ENCODE results near the gene TADA3.

TADA3 gene

GRCh38 chr3:9757427-9757826, 34.8 kb downstream of the TADA3 start:
- no peak for DNase-seq

DNA sequence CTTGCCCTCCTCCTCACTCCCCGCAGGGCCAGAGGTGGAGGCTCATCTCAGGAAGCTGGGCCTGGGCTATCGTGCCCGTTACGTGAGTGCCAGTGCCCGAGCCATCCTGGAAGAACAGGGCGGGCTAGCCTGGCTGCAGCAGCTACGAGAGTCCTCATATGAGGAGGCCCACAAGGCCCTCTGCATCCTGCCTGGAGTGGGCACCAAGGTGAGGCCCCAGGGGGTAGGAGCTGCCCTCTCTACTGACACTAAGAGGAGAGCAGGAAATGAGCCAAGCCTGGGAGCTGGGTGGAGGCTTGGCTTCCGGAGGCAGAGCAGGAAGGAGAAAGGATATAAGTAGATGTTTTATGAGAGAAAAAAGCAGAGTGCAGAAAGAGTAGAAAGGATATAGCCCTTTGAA, 37.6 kb downstream of the TADA3 start:
- no peak for DNase-seq

DNA sequence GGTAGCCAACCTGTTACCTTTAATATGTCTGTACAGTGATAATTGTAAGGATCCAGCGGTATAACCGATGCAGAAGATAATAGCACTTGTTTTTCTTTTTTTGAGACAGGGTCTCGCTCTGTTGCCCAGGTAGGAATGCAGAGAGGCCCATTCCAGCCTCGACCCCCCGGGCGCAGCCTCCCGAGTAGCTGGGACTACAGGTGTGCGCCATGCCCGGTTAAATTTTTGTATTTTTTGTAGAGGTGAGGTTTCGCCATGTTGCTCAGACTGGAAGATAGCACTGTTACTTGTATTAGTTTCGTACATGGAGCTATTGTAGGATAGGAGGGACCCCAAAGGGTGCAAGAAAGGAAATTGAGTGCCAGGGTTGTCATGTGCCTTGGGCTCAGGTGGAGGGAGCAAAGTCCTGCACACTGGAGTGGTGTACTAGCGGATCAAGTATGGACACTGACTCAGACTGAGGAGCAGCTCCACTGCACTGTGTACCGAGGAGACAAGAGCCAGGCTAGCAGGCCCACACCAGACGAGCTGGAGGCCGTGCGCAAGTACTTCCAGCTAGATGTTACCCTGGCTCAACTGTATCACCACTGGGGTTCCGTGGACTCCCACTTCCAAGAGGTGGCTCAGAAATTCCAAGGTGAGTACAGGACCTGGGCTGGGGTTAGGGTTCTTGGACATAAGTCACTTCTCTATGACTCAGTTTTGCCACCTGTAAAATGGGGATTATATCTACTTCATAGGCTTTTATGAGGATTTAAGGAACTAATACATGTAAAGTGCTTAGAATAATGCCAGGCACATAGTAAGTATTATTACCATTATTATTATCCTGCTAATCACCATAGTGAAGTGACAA, 41.5 kb downstream of the TADA3 start:
- DNase-seq: no peak

DNA sequence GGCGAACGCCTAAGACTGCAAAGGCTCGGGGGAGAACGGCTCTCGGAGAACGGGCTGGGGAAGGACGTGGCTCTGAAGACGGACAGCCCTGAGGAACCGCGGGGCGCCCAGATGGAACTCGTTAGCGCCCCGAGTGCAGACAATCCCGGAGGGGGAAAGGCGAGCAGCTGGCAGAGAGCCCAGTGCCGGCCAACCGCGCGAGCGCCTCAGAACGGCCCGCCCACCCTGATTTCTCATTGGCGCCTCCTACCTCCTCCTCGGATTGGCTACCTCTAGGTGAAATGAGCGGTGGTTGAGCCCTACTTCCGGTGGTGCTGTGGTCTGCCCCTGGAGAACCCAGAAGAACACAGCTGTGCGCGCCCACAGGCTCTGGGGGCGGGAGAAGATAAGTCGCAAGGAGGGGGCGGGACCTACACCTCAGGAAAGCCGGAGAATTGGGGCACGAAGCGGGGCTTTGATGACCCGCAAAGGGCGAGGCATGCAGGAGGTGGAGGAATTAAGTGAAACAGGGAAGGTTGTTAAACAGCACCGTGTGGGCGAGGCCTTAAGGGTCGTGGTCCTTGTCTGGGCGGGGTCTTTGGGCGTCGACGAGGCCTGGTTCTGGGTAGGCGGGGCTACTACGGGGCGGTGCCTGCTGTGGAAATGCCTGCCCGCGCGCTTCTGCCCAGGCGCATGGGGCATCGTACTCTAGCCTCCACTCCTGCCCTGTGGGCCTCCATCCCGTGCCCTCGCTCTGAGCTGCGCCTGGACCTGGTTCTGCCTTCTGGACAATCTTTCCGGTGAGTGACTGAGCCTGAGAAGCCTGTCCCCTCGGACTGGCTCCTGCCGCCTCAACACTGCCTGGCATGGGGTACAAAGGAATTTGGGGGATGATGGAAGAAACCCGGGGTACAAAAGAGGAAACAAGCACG, 42.4 kb downstream of the TADA3 start, which contains the start of gene OGG1:
TSS of gene OGG1 (plus strand) at position 308 of the 911 bp plus-strand sequence. CDS start at position 643, 335 bp downstream.
- peak; percentile 80 for DNase-seq

- no peak for DNase-seq
Observed at GRCh38 chr3:9749296-9749644, 43.0 kb downstream of the TADA3 start.

- no peak for DNase-seq
Observed at GRCh38 chr3:9748031-9748430, 44.2 kb downstream of the TADA3 start.

- no peak for DNase-seq
Observed at GRCh38 chr3:9747267-9747666, 45.0 kb downstream of the TADA3 start.

GRCh38 chr3:9746330-9746729, 45.9 kb downstream of the TADA3 start:
- no peak for DNase-seq

GRCh38 chr3:9745521-9745920, 46.8 kb downstream of the TADA3 start:
- DNase-seq: no peak

- DNase-seq: no peak
Observed at GRCh38 chr3:9744162-9744561, 48.1 kb downstream of the TADA3 start.

GRCh38 chr3:9743548-9743947, 48.7 kb downstream of the TADA3 start:
- no peak for DNase-seq

DNA sequence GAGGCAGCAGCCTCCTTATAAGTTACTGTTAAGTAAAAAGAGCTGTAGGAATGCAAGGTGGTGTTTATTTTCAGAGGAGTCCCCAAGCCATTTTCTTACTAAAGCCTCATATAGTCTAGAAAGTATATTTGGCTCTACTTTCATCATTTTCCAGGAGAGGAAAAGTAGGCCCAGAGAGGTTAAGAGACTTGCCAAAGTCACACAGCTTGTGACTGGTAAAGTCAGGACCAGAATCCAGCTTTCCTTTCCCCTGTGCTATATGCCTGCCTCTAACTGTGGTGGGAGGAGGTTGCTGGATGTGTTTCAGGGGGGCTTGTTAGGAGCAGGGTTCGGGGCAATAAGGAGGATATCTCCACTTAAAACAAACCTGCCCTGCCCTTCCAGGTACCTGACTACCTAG, 49.7 kb downstream of the TADA3 start:
- no peak for DNase-seq

- no peak for DNase-seq
Observed at GRCh38 chr3:9739181-9739580, 53.1 kb downstream of the TADA3 start.

- DNase-seq: no peak
Observed at GRCh38 chr3:9736831-9737230, 55.4 kb downstream of the TADA3 start.

DNA sequence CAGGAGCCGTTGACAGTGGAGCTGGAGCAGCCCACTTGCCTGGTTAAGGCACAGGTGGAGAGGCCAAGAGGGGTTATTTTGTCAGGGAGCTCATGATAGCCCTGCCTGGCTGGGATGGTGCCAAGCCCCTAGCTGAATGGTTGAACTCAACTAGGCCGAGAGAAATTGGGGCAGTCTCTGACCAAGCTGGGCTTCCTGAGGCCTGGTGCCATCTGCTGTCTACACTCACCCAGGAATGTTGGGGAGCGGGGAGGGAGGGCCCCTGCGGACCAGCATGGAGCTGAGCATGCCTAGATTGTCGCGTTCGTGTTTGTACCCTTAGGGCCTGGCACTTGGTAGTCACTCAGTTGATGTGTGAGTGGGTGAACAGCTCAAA, 59.5 kb downstream of the TADA3 start:
- no peak for DNase-seq

DNA sequence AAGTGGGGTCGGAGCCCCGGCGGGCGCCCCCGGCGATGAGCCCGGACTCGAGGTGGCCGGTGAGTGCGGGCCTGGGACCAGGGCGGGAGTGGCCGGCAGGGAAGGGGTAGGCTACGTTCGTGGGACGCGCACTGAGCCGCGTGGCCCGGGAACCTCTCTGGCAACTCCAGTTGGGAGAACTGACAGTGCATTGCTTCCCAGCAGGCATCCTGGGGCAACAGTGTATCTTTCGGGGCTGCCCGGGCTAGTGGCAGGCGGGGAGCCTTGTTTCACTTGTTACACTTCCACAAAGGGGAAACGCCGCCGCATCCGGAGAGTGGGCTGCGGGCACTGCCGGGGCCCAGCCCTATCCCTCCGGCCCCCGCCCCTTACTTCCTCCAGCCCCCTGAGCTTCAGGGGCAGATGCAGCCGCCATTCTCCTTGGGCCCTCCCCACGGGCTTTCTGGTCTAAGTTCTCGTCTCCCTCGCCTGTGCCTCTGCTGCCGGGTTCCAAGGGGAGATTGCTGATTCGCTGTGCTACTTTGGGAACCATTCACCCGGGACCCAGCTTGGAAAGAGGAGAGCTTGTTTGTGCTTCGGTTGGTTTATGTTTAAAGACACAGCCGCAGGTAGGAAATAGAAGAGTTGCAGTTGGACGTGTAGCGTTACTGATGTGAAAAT, 60.1 kb downstream of the TADA3 start:
- no peak for DNase-seq

DNA sequence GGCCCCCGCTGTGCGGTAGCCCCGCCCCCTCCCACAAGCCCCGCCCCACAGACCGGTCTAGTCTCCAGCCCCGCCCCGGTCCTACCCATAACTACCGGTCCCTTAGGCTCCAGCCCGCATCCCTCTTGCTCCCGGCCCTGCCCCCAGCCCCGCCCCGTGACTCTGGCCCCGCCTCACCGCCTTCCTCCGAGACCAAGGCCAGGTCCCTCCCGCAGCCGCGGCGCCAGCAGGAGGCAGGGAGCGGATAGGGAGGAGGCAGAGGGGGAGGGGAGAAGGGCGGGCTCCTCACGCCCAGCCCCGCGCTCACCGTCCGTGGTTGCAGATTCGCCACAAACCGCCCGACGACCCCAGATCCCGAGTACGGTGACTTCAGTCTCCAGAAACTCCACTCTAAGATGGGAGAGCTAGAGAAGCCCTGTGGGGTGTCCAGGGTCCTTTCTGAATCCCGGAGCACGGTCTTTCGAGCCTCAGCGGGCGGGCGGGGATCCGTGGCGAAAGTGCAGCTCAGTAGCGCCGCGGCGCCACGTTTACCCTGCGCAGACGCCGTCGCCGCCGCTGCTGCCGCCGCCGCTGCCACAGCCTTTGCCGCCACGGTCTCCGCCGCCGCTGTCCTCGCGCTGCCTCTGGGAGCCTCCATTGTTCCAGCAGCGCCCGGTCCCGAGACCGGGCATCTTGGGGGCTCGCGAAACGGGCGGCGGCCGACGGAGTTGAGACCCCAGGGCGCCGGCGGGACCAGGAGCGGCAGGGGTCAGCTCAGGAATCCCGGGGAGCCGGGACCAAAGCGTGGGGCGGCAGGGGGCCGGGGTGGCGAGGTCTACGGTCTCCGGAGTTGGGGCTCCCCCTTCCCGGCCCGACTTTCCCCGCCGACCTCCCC, 60.8 kb downstream of the TADA3 start, which contains the start of gene BRPF1:
TSS of gene BRPF1 (plus strand) at position 530 of the 874 bp plus-strand sequence. CDS start 2,406 bp downstream, outside the sequence.
- peak; percentile 52 for DNase-seq

GRCh38 chr3:9730657-9731205, 61.5 kb downstream of the TADA3 start:
- DNase-seq: no peak
